Neural progenitor cell (in vitro differentiated cells): ENCODE data around the gene FAM153A. TPM values are rescaled to one million over a fixed set of nuclear protein-coding genes. Genes with fewer than 3 reads are reported as not detected.
"Not testable (repeated sequence)": the region's sequence is repeated elsewhere in the genome, so short reads cannot be mapped to it uniquely, and the experiment has no call there.

ENCODE experiments used
- DNase-seq: peaks from one replicate; pipeline ENCODE4 v3.0.0-alpha.2; 2016; ENCODE audit warnings: low spot score
- H2AFZ ChIP-seq: fragments of 200-600 bp; sonication (generic); replicated peaks from 2 replicates; pipeline ENCODE4 v1.6.1; 2016; ENCODE audit warnings: antibody characterized with exemption
- H3F3A ChIP-seq: fragments of 200-600 bp; sonication (generic); 2 replicates; pipeline ENCODE4 v1.6.1; 2016; ENCODE audit warnings: antibody characterized with exemption, low read depth
- H3K27ac ChIP-seq: fragments of 200-600 bp; sonication (generic); 2 replicates; pipeline ENCODE4 v1.5.1; 2016; ENCODE audit warnings: mild to moderate bottlenecking
- H3K27me3 ChIP-seq: fragments of 200-600 bp; sonication (generic); 2 replicates; pipeline ENCODE4 v1.6.1; 2016; ENCODE audit warnings: mild to moderate bottlenecking, moderate library complexity
- H3K36me3 ChIP-seq: fragments of 200-600 bp; sonication (generic); 2 replicates; pipeline ENCODE4 v1.5.1; 2016
- H3K4me1 ChIP-seq: fragments of 200-600 bp; sonication (generic); 2 replicates; pipeline ENCODE4 v1.6.1; 2016; ENCODE audit warnings: mixed run types
- H3K4me2 ChIP-seq: fragments of 200-600 bp; sonication (generic); 2 replicates; pipeline ENCODE4 v1.6.1; 2016
- H3K4me3 ChIP-seq: fragments of 200-600 bp; sonication (generic); 2 replicates; pipeline ENCODE4 v1.5.1; 2016
- H3K79me2 ChIP-seq: fragments of 200-600 bp; sonication (generic); 2 replicates; pipeline ENCODE4 v1.6.1; 2016; ENCODE audit warnings: low read depth
- H3K9ac ChIP-seq: fragments of 200-600 bp; sonication (generic); 2 replicates; pipeline ENCODE4 v1.6.1; 2016
- H3K9me3 ChIP-seq: fragments of 200-600 bp; sonication (generic); 2 replicates; pipeline ENCODE4 v1.5.1; 2016; ENCODE audit warnings: low read depth
- H4K20me1 ChIP-seq: fragments of 200-600 bp; sonication (generic); 2 replicates; pipeline ENCODE4 v1.6.1; 2016; ENCODE audit warnings: low read depth
- H3K27ac Mint-ChIP-seq: 3 replicates; pipeline ENCODE4 v1.8.0; 2021; ENCODE audit warnings: mixed read lengths
- H3K27me3 Mint-ChIP-seq: 2 replicates; pipeline ENCODE4 v1.8.0; 2022; ENCODE audit warnings: low read depth, mild to moderate bottlenecking, inconsistent platforms, moderate library complexity, mixed read lengths; ENCODE audit not compliant: insufficient read depth
- H3K36me3 Mint-ChIP-seq: 3 replicates; pipeline ENCODE4 v1.8.0; 2021; ENCODE audit warnings: mixed read lengths
- H3K4me1 Mint-ChIP-seq: 3 replicates; pipeline ENCODE4 v1.8.0; 2021; ENCODE audit warnings: mixed read lengths
- H3K4me3 Mint-ChIP-seq: 3 replicates; pipeline ENCODE4 v1.8.0; 2021; ENCODE audit warnings: mild to moderate bottlenecking, moderate library complexity, mixed read lengths
- H3K9me3 Mint-ChIP-seq: 3 replicates; pipeline ENCODE4 v1.8.0; 2020; ENCODE audit warnings: mixed read lengths
- total RNA-seq: library from RNA; depleted of rRNA; stranded (reverse); fragments of >200 nt; gene quantifications from 2 replicates; pipeline ENCODE4 v1.2.3, GENCODE V29; 2015; ENCODE audit warnings: low replicate concordance

The FAM153A gene
- total RNA-seq: 0.50 TPM in 1 of 2 replicates, not detected in the other

DNA sequence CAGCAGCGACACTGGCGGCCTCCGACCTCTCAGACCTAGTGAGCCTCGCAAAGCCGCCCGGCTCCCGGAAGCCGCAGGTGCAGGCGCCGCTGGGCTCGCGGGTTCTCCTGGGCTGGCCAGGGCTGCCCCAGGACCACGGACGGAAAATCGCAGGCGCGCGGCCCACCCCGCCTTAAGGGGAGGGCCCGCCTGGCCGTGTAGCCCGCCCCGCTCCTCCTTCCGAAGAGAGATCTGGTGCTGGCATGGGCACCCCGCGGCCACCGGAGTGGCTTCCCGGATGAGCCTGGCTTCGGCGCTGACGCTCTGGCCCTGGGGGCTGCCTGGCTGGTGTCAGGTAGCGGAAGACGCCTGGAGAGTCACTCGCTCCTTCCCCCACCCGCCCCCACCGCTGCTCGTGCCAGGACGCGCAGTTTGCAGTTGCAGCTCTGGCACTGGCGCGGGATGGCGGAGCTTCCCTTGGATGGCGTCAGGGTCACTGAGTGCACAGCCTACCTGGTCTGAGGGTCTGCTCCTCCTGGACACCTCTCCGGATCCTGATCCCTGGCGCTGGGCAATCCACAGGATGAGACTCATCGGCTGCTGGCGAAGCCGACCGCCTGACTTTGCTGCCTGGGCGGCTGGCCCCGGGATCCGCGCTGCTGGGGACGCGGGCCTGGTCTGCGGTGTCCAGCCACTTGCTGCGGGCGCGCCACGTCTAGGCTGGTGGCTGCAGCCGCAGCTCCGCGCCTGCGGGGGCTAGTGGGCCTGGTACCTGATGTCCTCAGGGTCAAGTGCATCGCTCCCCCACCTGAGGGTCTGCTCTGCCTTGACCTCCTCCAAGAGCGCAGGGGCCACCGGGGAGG is at the start of gene FAM153A:
FAM153A (minus strand) TSS at position 108 of the 842 bp plus-strand sequence.
- DNase-seq, H3K4me3 ChIP-seq, H4K20me1 ChIP-seq, H3K27ac ChIP-seq, H3K36me3 Mint-ChIP-seq, H2AFZ ChIP-seq, H3K79me2 ChIP-seq, H3K9me3 Mint-ChIP-seq, H3K4me2 ChIP-seq, H3K9me3 ChIP-seq, H3K4me1 ChIP-seq, H3K9ac ChIP-seq, H3K4me3 Mint-ChIP-seq, H3K27me3 Mint-ChIP-seq, H3K27ac Mint-ChIP-seq, H3K27me3 ChIP-seq, H3F3A ChIP-seq, H3K36me3 ChIP-seq, H3K4me1 Mint-ChIP-seq: not testable (repeated sequence)

DNA sequence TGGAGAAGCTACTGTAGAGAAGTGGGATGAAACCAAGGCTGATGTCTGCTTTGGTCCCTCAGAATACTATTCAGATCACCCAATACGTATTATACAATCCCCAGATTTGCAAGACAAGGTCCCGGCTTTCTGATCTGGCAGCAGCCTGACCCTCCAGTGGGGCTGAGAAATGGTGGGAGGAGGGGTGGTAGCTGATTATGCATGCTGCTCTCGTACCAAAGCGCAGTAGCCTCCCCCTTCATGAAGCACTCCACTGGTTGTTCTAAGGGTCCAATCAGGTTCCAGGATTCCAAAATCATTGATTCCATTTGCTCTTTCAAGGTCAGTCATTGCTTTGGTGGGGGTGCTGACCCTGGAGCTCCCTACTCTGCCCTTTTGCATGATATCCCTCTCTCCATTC is 49.6 kb upstream of the FAM153A start:
- not testable (repeated sequence) for H3K4me3 Mint-ChIP-seq, H3F3A ChIP-seq, H3K27ac ChIP-seq, DNase-seq, H3K4me1 Mint-ChIP-seq, H3K27me3 ChIP-seq, H3K27me3 Mint-ChIP-seq, H3K9ac ChIP-seq, H3K9me3 Mint-ChIP-seq, H3K4me1 ChIP-seq, H3K27ac Mint-ChIP-seq, H3K36me3 ChIP-seq, H3K79me2 ChIP-seq, H4K20me1 ChIP-seq, H3K36me3 Mint-ChIP-seq, H3K4me2 ChIP-seq, H3K4me3 ChIP-seq, H3K9me3 ChIP-seq
- peak overlapping the region; percentile 50 for H2AFZ ChIP-seq

- not testable (repeated sequence) for H4K20me1 ChIP-seq, H3K79me2 ChIP-seq, H3K27me3 ChIP-seq, DNase-seq, H3K27ac Mint-ChIP-seq, H3K4me1 Mint-ChIP-seq, H3K36me3 ChIP-seq, H3K9me3 ChIP-seq, H3K9me3 Mint-ChIP-seq, H2AFZ ChIP-seq, H3K4me3 ChIP-seq, H3K27me3 Mint-ChIP-seq, H3F3A ChIP-seq, H3K4me2 ChIP-seq, H3K36me3 Mint-ChIP-seq, H3K9ac ChIP-seq, H3K4me1 ChIP-seq, H3K27ac ChIP-seq, H3K4me3 Mint-ChIP-seq
These were observed 43.4 kb upstream of the FAM153A start for GRCh38 chr5:177826073-177826472.

DNA sequence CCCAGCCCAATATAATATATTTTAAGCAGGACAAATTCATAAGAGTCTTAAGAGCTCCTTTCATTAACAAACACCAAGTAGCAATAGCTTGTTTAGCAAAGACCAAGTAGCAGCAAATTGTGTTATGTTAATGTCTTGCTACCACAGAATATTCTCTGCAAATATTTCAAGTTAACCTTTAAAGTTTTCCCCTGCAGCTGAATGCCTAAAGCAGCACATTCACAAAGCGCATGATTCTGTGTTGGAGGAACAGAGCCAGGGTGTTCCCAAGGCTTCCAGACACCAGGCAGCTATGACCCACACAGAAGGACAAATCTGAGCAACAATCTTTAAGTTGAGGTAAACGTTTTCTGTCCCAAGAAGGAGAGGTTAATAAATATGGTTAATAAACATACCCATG is 42.1 kb upstream of the FAM153A start:
- H3K9ac ChIP-seq, H3K4me2 ChIP-seq, H3K36me3 Mint-ChIP-seq, H3K27me3 Mint-ChIP-seq, H3K27me3 ChIP-seq, H3K4me3 Mint-ChIP-seq, H3K79me2 ChIP-seq, H2AFZ ChIP-seq, H3K9me3 Mint-ChIP-seq, DNase-seq, H3K27ac Mint-ChIP-seq, H3K4me3 ChIP-seq, H3K4me1 Mint-ChIP-seq, H3F3A ChIP-seq, H3K4me1 ChIP-seq, H3K9me3 ChIP-seq, H3K27ac ChIP-seq, H3K36me3 ChIP-seq, H4K20me1 ChIP-seq: not testable (repeated sequence)

- not testable (repeated sequence) for H3K27me3 ChIP-seq, H3K4me1 ChIP-seq, DNase-seq, H3K27me3 Mint-ChIP-seq, H3K79me2 ChIP-seq, H3K27ac ChIP-seq, H3K36me3 ChIP-seq, H4K20me1 ChIP-seq, H3K36me3 Mint-ChIP-seq, H3K9me3 Mint-ChIP-seq, H3F3A ChIP-seq, H3K4me1 Mint-ChIP-seq, H3K4me3 ChIP-seq, H2AFZ ChIP-seq, H3K9me3 ChIP-seq, H3K4me3 Mint-ChIP-seq, H3K4me2 ChIP-seq, H3K27ac Mint-ChIP-seq, H3K9ac ChIP-seq
These were observed 39.8 kb upstream of the FAM153A start for GRCh38 chr5:177822489-177822888.

DNA sequence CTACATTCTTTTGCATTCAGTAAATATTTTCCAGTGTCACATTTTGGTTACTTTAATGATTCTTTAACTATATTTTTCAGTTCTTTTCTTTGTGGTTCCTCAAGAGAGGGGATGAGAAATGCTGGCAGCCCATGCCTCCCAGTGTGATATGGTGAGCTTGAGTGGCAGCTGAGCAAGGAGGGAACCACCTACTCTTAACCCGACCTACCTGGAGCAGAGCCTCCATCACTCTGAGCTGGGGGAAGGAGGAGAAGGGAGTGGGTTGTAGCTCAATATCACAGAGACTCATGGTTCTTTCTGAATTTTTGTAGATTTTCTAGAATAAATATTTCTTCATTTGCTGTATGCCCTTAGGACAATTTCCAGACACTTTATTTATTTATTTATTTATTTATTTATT is 37.0 kb upstream of the FAM153A start:
- H3K4me3 ChIP-seq, DNase-seq, H3K27ac ChIP-seq, H3K36me3 Mint-ChIP-seq, H2AFZ ChIP-seq, H3K9me3 ChIP-seq, H4K20me1 ChIP-seq, H3F3A ChIP-seq, H3K9me3 Mint-ChIP-seq, H3K4me1 ChIP-seq, H3K36me3 ChIP-seq, H3K4me3 Mint-ChIP-seq, H3K27ac Mint-ChIP-seq, H3K27me3 ChIP-seq, H3K9ac ChIP-seq, H3K79me2 ChIP-seq, H3K27me3 Mint-ChIP-seq, H3K4me1 Mint-ChIP-seq, H3K4me2 ChIP-seq: not testable (repeated sequence)

DNA sequence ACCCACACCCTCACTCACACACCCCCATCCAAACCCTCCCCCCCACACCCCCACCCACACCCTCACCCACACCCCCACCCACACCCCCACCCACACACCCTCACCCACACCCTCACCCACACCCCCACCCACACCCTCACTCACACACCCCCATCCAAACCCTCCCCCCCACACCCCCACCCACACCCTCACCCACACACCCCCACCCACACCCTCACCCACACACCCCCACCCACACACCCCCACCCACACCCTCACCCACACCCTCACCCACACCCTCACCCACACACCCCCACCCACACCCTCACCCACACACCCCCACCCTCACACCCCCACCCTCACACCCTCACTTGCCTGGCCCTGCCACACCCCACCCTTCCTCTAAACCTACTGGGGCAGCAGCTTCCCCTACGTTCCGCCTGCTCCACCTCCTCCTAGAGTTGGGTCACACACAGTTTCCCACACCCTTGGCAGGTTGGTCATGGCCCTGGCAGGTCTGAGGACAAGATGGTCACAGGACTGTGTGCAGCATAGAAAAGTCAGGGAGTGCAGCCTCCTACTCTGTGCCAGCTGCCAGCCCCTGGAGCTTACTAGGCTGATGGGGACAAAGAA is 30.2 kb upstream of the FAM153A start:
- H3K4me3 Mint-ChIP-seq, H3K9me3 Mint-ChIP-seq, H3K27me3 ChIP-seq, H3K27me3 Mint-ChIP-seq, H3K4me2 ChIP-seq, H3K27ac Mint-ChIP-seq, H3K4me3 ChIP-seq, H3F3A ChIP-seq, H3K9ac ChIP-seq, H2AFZ ChIP-seq, H4K20me1 ChIP-seq, H3K36me3 Mint-ChIP-seq, H3K79me2 ChIP-seq, H3K36me3 ChIP-seq, H3K4me1 Mint-ChIP-seq, DNase-seq, H3K27ac ChIP-seq, H3K4me1 ChIP-seq, H3K9me3 ChIP-seq: not testable (repeated sequence)

DNA sequence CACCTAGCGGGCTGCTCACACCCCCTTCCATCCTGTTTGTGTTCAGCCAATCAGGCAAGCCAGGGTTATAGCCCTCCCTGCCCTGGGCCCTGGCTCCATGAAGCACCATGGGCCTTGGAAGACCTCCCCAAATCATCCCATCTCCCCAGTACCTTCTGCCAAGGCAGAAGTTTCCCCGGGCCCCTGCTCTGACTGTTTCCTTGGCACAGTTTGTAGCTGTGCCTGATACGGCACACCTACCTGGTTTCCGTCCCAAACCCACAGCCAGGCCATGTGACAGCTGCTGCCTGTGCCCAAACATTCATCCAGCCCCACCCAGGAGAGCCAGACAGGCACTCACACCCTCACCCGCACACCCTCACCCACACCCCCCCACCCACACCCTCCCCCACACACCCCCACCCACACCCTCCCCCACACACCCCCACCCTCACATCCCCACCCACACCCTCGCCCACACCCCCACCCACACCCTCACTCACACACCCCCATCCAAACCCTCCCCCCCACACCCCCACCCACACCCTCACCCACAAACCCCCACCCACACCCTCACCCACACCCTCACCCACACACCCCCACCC is 29.6 kb upstream of the FAM153A start:
- H3K9me3 ChIP-seq, H3K4me3 ChIP-seq, H3K4me3 Mint-ChIP-seq, DNase-seq, H3K27me3 Mint-ChIP-seq, H3K36me3 ChIP-seq, H3K4me1 Mint-ChIP-seq, H3F3A ChIP-seq, H3K4me1 ChIP-seq, H3K9ac ChIP-seq, H3K27ac ChIP-seq, H4K20me1 ChIP-seq, H3K27ac Mint-ChIP-seq, H3K27me3 ChIP-seq, H3K4me2 ChIP-seq, H3K36me3 Mint-ChIP-seq, H2AFZ ChIP-seq, H3K9me3 Mint-ChIP-seq, H3K79me2 ChIP-seq: not testable (repeated sequence)
